ENCODE results near the gene TRIP13.
A peak's percentile ranks its signal among the peaks of the same experiment; 100 is the strongest.
"Not testable (repeated sequence)": the region's sequence is repeated elsewhere in the genome, so short reads cannot be mapped to it uniquely, and the experiment has no call there.

TRIP13 gene

GRCh38 chr5:921456-922435, 29.1 kb downstream of the TRIP13 start:
- no peak for DNase-seq

- DNase-seq, result no peak
Measured at GRCh38 chr5:922436-923280, 30.0 kb downstream of the TRIP13 start.

GRCh38 chr5:923281-923873, 30.7 kb downstream of the TRIP13 start:
- DNase-seq, result peak; percentile 73 to 82

- DNase-seq, result no peak
Measured at GRCh38 chr5:926417-927171, 33.9 kb downstream of the TRIP13 start.

- no peak for DNase-seq
Measured at GRCh38 chr5:927172-928015, 34.7 kb downstream of the TRIP13 start.

- DNase-seq, result not testable (repeated sequence)
Measured at GRCh38 chr5:929182-929581, 36.5 kb downstream of the TRIP13 start.

- no peak for DNase-seq
Measured at GRCh38 chr5:929596-929995, 36.9 kb downstream of the TRIP13 start.

DNA sequence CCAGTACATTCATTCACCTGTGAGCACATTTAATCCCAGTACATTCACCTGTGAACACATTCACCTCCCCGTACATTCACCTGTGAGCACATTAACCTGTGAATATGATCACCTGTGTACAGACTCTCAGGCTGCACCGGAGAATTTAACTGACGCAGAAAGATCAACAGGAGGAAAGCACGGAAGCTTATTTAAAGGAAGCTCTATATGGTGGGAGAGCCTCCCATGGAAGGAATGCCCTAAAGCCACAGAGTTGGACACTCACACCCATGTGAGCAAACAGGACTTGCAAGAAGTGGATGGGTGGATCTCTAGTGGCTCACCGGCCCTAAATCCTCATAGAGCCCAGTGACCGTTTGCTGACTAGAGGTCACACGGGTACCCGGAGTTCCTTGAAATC, 38.2 kb downstream of the TRIP13 start:
- DNase-seq, result no peak

DNA sequence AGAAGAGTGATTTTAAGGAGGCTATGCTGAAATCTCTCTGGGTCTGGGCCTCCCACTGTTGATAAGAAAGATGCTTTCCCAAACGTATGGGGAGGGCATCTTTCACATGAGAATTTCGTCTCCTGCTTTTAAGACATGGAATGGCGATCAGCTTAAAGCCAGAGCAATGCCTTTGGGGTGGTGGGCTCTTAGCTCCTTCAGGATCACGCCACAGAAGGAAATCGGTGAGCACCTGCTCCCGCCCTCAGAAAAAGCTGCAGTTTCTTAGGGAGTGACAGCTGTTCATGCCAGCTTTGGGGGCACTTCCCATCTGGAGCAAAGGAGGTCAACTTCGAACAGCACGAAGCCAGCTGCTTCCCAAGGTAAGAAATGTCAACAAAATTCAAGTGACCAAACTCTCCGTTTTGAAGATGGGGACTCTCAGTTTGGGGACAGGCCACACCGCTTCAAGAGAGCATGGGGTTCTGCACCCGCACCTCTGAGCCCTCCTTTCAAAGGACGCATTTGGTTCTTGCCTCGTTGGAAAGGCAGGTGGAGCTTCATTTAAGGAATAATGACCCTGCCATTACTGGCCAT, 39.0 kb downstream of the TRIP13 start:
- no peak for DNase-seq

- DNase-seq, result no peak
Measured at GRCh38 chr5:932151-932627, 39.5 kb downstream of the TRIP13 start.

- no peak for DNase-seq
Measured at GRCh38 chr5:932628-933250, 40.1 kb downstream of the TRIP13 start.

GRCh38 chr5:933251-933861, 40.7 kb downstream of the TRIP13 start:
- DNase-seq, result no peak

DNA sequence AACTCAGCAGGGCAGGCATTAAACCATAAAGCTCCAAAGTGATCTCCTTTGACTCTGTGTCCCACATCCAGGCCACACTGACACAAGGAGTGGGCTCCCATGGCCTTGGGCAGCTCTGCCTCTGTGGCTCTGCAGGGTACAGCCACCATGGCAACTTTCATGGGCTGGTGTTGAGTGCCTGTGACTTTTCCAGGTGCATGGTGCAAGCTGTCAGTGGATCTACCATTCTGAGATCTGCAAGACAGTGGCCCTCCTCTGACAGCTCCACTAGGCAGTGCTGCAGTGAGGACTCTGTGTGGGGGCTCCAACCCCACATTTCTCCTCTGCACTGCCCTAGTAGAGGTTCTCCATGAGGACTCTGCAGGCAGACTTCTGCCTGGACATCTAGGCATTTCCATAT, 41.3 kb downstream of the TRIP13 start:
- DNase-seq, result not testable (repeated sequence)

GRCh38 chr5:934381-934967, 41.8 kb downstream of the TRIP13 start:
- not testable (repeated sequence) for DNase-seq

- DNase-seq, result no peak
Measured at GRCh38 chr5:935510-936084, 42.9 kb downstream of the TRIP13 start.

DNA sequence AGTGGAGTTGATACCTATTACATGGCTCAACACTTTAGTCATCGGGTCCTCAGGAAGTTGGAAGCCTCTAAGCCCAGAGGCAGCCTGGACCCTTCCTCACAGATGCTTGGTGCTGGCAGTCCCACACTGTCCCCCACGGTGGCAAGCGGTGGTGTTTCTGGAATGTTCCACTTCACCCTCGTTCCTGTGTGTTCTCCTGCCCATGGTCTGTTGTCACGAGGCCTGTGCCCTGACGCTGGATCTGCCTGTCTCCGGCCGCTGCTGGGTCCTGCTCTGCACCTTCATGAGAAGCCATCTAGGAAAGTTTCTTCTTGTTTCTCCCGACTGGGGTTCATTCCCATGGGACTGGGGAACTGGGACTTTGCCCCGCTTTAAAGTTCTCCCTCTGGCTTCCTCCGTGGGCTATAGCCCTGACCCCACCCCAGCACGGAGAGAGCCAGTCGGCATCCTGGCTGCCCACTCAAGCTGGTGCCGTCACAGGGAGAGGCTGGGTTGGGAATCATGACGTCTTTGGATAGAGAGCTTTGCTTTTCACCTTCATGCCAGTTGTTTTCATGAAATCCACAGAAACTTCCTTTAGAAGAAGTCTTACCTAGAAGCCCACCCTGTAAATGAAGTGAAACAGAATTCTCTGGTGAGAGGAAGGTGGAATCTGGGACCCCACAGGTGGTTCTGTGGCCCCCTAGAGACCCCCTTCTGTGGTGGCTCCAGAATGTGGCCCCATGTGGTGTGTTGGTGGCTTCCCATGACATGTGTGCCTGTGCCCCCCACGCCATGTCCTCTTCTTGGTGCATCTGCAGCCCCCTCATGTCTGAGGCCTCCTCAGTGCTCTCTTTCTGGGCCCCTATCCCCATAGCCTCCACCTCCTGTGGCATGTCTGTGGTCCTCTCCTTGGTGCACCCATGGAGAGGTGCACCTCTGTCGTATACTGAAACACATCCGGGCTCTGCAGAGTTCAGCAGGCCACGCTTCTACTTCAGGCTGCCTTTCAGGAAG, 43.8 kb downstream of the TRIP13 start:
- DNase-seq, result no peak

DNA sequence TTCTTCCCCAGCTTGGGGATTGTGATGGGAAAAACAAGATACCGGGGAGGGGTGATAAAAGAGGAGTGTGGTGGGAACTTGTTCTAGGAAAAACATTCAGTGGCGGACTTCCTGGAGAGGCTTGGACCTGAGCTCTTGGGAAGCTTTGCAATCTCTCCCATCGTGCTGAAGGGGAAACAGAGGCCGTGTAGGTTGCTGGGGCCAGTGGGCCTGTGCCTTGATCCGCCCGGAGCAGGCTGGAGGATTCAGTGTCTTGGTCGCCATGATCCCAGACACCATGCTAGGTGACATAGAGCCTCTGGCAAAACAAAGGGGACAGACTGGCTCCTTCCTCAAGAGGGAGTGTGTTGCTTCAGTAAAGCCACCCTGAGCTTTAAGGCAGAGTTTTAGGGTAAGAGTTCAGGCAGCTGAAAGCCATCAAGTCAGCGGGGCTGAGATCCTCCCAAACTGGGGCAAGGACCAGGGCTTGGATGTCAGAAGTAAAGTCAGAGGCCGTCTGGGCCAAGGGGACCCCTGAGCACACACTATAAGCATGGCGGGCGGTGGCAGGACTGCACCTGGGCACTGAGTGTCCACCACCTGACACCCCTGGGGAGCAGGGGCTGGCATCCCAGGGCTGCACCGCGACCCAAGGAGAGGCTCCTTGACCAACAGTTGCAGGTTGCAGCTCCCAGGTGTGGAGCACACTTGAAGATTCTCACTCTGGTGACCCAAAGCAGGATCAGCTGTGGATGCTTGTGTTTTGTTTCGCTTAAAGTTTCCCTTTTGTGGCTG, 44.7 kb downstream of the TRIP13 start:
- DNase-seq, result no peak
